IPS DF 4.7 (cell line): ENCODE data around the gene CARTPT.

Experiments used
- DNase-seq: peaks from one replicate; pipeline ENCODE4 v3.0.0-alpha.2; 2013; ENCODE audit warnings: low spot score; ENCODE audit errors: extremely low read depth

Gene CARTPT

GRCh38 chr5:71719063-71719964 is at the start of gene CARTPT:
TSS of gene CARTPT (plus strand) at chr5:71719275. CDS start at chr5:71719294, 19 bp downstream.
- DNase-seq, result peak; percentile 36

GRCh38 chr5:71677977-71678376 is 41.1 kb upstream of the CARTPT start:
- no peak for DNase-seq

GRCh38 chr5:71679714-71680113 is 39.4 kb upstream of the CARTPT start:
- DNase-seq, result no peak

GRCh38 chr5:71680510-71680909 is 38.6 kb upstream of the CARTPT start:
- DNase-seq, result no peak

GRCh38 chr5:71681296-71681695 is 37.8 kb upstream of the CARTPT start:
- DNase-seq, result no peak

GRCh38 chr5:71684309-71684708 is 34.8 kb upstream of the CARTPT start:
- DNase-seq, result no peak

GRCh38 chr5:71693828-71694427 is 25.1 kb upstream of the CARTPT start:
- DNase-seq, result no peak

GRCh38 chr5:71695071-71695470 is 24.0 kb upstream of the CARTPT start:
- no peak for DNase-seq

- DNase-seq, result no peak
Measured at GRCh38 chr5:71695595-71695994, 23.5 kb upstream of the CARTPT start.

GRCh38 chr5:71697967-71698366 is 21.1 kb upstream of the CARTPT start:
- DNase-seq, result peak; percentile 68

- no peak for DNase-seq
Measured at GRCh38 chr5:71699233-71699632, 19.8 kb upstream of the CARTPT start.

GRCh38 chr5:71699751-71700150 is 19.3 kb upstream of the CARTPT start:
- DNase-seq, result no peak

- DNase-seq, result no peak
Measured at GRCh38 chr5:71700803-71701202, 18.3 kb upstream of the CARTPT start.

GRCh38 chr5:71701407-71701806 is 17.7 kb upstream of the CARTPT start:
- no peak for DNase-seq

GRCh38 chr5:71703941-71704340 is 15.1 kb upstream of the CARTPT start:
- no peak for DNase-seq

- no peak for DNase-seq
Measured at GRCh38 chr5:71705421-71705820, 13.7 kb upstream of the CARTPT start.

- no peak for DNase-seq
Measured at GRCh38 chr5:71706906-71707305, 12.2 kb upstream of the CARTPT start.

GRCh38 chr5:71711610-71712009 is 7.5 kb upstream of the CARTPT start:
- no peak for DNase-seq

GRCh38 chr5:71714911-71715310 is 4.2 kb upstream of the CARTPT start:
- no peak for DNase-seq

- DNase-seq, result no peak
Measured at GRCh38 chr5:71727978-71728377, 8.9 kb downstream of the CARTPT start.

GRCh38 chr5:71731015-71731414 is 11.9 kb downstream of the CARTPT start:
- no peak for DNase-seq

GRCh38 chr5:71732011-71732410 is 12.9 kb downstream of the CARTPT start:
- no peak for DNase-seq

GRCh38 chr5:71734141-71734540 is 15.1 kb downstream of the CARTPT start:
- DNase-seq, result no peak
